Measurements from ENCODE around the gene ATP10A. TPM values are rescaled to one million over a fixed set of nuclear protein-coding genes. Genes with fewer than 3 reads are reported as not detected.

ATP10A gene
- total RNA-seq, 1 donor from 2014 or later = 6.8 TPM

- Mint-ChIP-seq H3K4me1 (peaks cover 20% of the 10 kb centered on the region), H3K9me3 (no peaks in the 10 kb centered on the region), H3K36me3 (ENCODE audit: low read depth) (peaks cover 2% of the 10 kb centered on the region), H3K4me3 (no peak overlapping the region), H3K27me3 (ENCODE audit: low read depth) (no peaks in the 10 kb centered on the region), H3K27ac (ENCODE audit: unreplicated experiment) (no peak overlapping the region)
- no peak for DNase-seq (ENCODE audit: low read depth, low spot score)
- TF ChIP-seq CTCF (conservative IDR thresholded peaks at IDR 0.05) = no peak
These were observed 141.5 kb downstream of the ATP10A start for GRCh38 chr15:25721605-25721955.

- H3K27ac Mint-ChIP-seq (ENCODE audit: unreplicated experiment) = peak overlapping the region; percentile 43
- H3K27me3 Mint-ChIP-seq (ENCODE audit: low read depth) = no peaks in the 10 kb centered on the region
- no peak for DNase-seq (ENCODE audit: low read depth, low spot score)
- H3K4me1 Mint-ChIP-seq = peaks cover 20% of the 10 kb centered on the region
- peaks cover 2% of the 10 kb centered on the region for H3K36me3 Mint-ChIP-seq (ENCODE audit: low read depth)
- no peaks in the 10 kb centered on the region for H3K9me3 Mint-ChIP-seq
- no peak for TF ChIP-seq CTCF (conservative IDR thresholded peaks at IDR 0.05)
- H3K4me3 Mint-ChIP-seq = no peak overlapping the region
These were observed 143.8 kb downstream of the ATP10A start for GRCh38 chr15:25719101-25719985.

GRCh38 chr15:25718597-25718996, 144.5 kb downstream of the ATP10A start:
- H3K4me3 Mint-ChIP-seq = no peak overlapping the region

GRCh38 chr15:25718169-25718536, 145.0 kb downstream of the ATP10A start:
- TF ChIP-seq CTCF (conservative IDR thresholded peaks at IDR 0.05) = no peak
- H3K9me3 Mint-ChIP-seq = no peaks in the 10 kb centered on the region
- no peak overlapping the region for H3K27ac Mint-ChIP-seq (ENCODE audit: unreplicated experiment)
- no peak overlapping the region for H3K4me3 Mint-ChIP-seq
- peaks cover 20% of the 10 kb centered on the region for H3K4me1 Mint-ChIP-seq
- no peaks in the 10 kb centered on the region for H3K27me3 Mint-ChIP-seq (ENCODE audit: low read depth)
- H3K36me3 Mint-ChIP-seq (ENCODE audit: low read depth) = peaks cover 2% of the 10 kb centered on the region
- DNase-seq (ENCODE audit: low read depth, low spot score) = no peak

More at GRCh38 chr15:25718597-25718996, 144.5 kb downstream of the ATP10A start:
- peaks cover 20% of the 10 kb centered on the region for H3K4me1 Mint-ChIP-seq
- peaks cover 2% of the 10 kb centered on the region for H3K36me3 Mint-ChIP-seq (ENCODE audit: low read depth)
- H3K27ac Mint-ChIP-seq (ENCODE audit: unreplicated experiment) = no peak overlapping the region
- no peak for TF ChIP-seq CTCF (conservative IDR thresholded peaks at IDR 0.05)
- no peaks in the 10 kb centered on the region for H3K27me3 Mint-ChIP-seq (ENCODE audit: low read depth)
- DNase-seq (ENCODE audit: low read depth, low spot score) = no peak
- no peaks in the 10 kb centered on the region for H3K9me3 Mint-ChIP-seq

- H3K4me3 Mint-ChIP-seq = no peak overlapping the region
- no peak for DNase-seq (ENCODE audit: low read depth, low spot score)
- H3K27me3 Mint-ChIP-seq (ENCODE audit: low read depth) = no peaks in the 10 kb centered on the region
- H3K27ac Mint-ChIP-seq (ENCODE audit: unreplicated experiment) = no peak overlapping the region
- peaks cover under 1% of the 10 kb centered on the region for H3K36me3 Mint-ChIP-seq (ENCODE audit: low read depth)
- no peak for TF ChIP-seq CTCF (conservative IDR thresholded peaks at IDR 0.05)
- H3K9me3 Mint-ChIP-seq = no peaks in the 10 kb centered on the region
- peaks cover 18% of the 10 kb centered on the region for H3K4me1 Mint-ChIP-seq
These were observed 145.5 kb downstream of the ATP10A start for GRCh38 chr15:25717457-25718168.

All from neural crest cell (in vitro differentiated cells).